ENCODE measurements around the gene ST6GALNAC1.

- TF ChIP-seq GATA2 (IDR thresholded peaks at IDR 0.05; ENCODE audit: low read depth, low read length), result no peak
- no peak for TF ChIP-seq GATA3 (IDR thresholded peaks at IDR 0.05; ENCODE audit: low read depth, low read length)
Measured at GRCh38 chr17:76599694-76600460, 43.7 kb downstream of the ST6GALNAC1 start.
